Measurements from ENCODE around the gene HTR3C. TPM values are rescaled to one million over a fixed set of nuclear protein-coding genes. Genes with fewer than 3 reads are reported as not detected.
"Not testable (repeated sequence)": the region's sequence is repeated elsewhere in the genome, so short reads cannot be mapped to it uniquely, and the experiment has no call there.

Gene HTR3C
- polyA plus RNA-seq, 4 donors: 0.10 to 0.81 TPM; not detected in 2

DNA sequence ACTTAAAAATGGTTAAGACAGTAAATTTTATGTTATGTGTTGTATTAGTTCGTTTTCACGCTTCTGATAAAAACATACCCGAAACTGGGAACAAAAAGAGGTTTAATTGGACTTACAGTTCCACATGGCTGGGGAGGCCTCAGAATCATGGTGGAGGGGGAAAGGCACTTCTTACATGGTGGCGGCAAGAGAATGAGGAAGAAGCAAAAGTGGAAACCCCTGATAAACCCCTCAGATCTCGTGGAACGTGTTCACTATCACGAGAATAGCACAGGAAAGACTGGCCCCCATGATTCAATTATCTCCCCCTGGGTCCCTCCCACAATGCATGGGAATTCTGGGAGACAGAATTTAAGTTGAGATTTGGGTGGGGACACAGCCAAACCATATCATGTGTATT is 18.3 kb downstream of the HTR3C start:
- not testable (repeated sequence) for H3K4me3 ChIP-seq (ENCODE audit: low read depth in 1 of 3, low read length in 3 of 3); H3K36me3 ChIP-seq (ENCODE audit: control insufficient read depth in 3 of 3, insufficient read depth in 2 of 3, low read depth in 1 of 3, low read length in 3 of 3); H3K9me3 ChIP-seq (ENCODE audit: control insufficient read depth in 2 of 2, insufficient read depth in 1 of 2, low read depth in 1 of 2, low read length in 1 of 2); DNase-seq; H3K27me3 ChIP-seq (ENCODE audit: control insufficient read depth in 3 of 3, insufficient read depth in 3 of 3, low read length in 3 of 3); FAIRE-seq; H3K27ac ChIP-seq (ENCODE audit: low read depth in 1 of 3, low read length in 2 of 3); H3K4me1 ChIP-seq (ENCODE audit: control insufficient read depth in 3 of 3, insufficient read depth in 2 of 3, low read depth in 1 of 3, low read length in 2 of 3)
- 91 to 96% (median 94%) methylated on average over 7 of the region's 7 CpGs for WGBS, 3 donors

DNA sequence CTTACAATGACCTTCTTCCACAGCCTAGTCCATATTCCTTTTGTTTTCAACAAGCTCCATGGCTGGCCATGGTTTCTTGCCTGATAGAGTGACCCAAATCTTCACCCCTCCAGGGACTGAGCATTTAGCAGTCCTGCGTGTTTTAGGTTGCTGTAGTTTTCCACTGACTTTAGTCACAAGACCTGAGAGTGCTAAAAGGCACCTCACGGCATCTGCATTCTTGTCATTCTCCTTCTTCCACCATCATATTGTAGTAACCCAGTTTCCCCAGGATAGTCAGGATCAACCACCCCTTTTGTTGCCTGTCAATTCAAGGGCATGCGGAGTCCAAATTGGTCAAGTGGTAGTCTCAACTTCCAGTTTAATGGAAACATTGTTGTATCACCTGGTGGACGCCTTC is 20.8 kb downstream of the HTR3C start:
- no peaks in the 10 kb centered on the region for H3K4me1 ChIP-seq (ENCODE audit: control insufficient read depth in 3 of 3, insufficient read depth in 2 of 3, low read depth in 1 of 3, low read length in 2 of 3)
- FAIRE-seq: no peak

DNA sequence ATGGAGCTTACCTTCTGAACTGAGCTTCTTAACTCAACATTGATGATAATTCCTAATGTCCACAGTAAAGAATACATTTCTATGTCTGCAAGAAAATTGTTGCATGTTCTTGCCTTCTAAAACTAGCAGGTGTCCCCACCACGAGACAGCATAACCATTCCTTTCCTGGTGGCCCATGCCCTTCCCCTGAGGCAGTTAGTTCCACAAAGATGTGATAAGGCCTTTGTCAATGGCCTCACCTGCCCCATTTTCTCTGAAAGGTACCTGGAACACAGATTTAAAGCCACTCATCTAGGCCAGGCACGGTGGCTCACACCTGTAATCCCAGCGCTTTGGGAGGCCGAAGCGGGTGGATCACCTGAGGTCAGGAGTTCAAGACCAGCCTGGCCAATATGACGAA is 23.1 kb downstream of the HTR3C start:
- Histone ChIP-seq H3K27me3 (ENCODE audit: control insufficient read depth in 3 of 3, insufficient read depth in 3 of 3, low read length in 3 of 3) (peaks cover 0 to 2% (median 0%) of the 10 kb centered on the region in 3 donors), H3K36me3 (ENCODE audit: control insufficient read depth in 3 of 3, insufficient read depth in 2 of 3, low read depth in 1 of 3, low read length in 3 of 3) (no peaks in the 10 kb centered on the region), H3K4me1 (ENCODE audit: control insufficient read depth in 3 of 3, insufficient read depth in 2 of 3, low read depth in 1 of 3, low read length in 2 of 3) (no peaks in the 10 kb centered on the region), H3K27ac (ENCODE audit: low read depth in 1 of 3, low read length in 2 of 3) (no peak overlapping the region), H3K4me3 (ENCODE audit: low read depth in 1 of 3, low read length in 3 of 3) (no peak overlapping the region), H3K9me3 (ENCODE audit: control insufficient read depth in 2 of 2, insufficient read depth in 1 of 2, low read depth in 1 of 2, low read length in 1 of 2) (peaks cover 0 to 4% of the 10 kb centered on the region in 2 donors)
- 83 to 89% (median 87%) methylated on average over 6 of the region's 6 CpGs for WGBS, 3 donors
- FAIRE-seq (no peak), DNase-seq (no peak)

More for the DNA sequence above, 20.8 kb downstream of the HTR3C start:
- Histone ChIP-seq H3K9me3 (ENCODE audit: control insufficient read depth in 2 of 2, insufficient read depth in 1 of 2, low read depth in 1 of 2, low read length in 1 of 2) (peaks cover 0 to 4% of the 10 kb centered on the region in 2 donors), H3K4me3 (ENCODE audit: low read depth in 1 of 3, low read length in 3 of 3) (no peak overlapping the region), H3K36me3 (ENCODE audit: control insufficient read depth in 3 of 3, insufficient read depth in 2 of 3, low read depth in 1 of 3, low read length in 3 of 3) (no peaks in the 10 kb centered on the region), H3K27me3 (ENCODE audit: control insufficient read depth in 3 of 3, insufficient read depth in 3 of 3, low read length in 3 of 3) (peaks cover 0 to 2% (median 0%) of the 10 kb centered on the region in 3 donors), H3K27ac (ENCODE audit: low read depth in 1 of 3, low read length in 2 of 3) (no peak overlapping the region)
- no peak for DNase-seq
- WGBS, 3 donors: 82 to 85% (median 85%) methylated on average over 4 of the region's 4 CpGs

DNA sequence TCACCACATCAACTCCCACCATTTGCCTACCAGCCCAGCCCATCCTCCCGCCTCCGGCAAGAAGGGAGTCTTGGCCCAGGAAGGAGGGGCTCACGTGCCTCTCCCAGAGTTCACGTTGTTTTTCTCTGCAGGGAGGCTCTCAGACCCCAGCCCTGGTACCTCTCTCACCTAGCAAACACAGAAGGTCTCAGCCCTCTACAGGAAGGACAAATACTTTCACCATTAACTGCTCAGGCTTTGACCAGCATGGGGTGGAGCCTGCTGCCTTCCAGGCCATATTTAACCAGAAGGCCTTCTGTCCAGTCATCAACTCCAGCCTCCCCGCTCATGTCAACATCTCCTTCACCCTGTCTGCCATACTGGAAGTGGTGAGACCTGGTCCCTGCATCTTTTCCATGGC is 25.0 kb downstream of the HTR3C start:
- Histone ChIP-seq H3K27me3 (ENCODE audit: control insufficient read depth in 3 of 3, insufficient read depth in 3 of 3, low read length in 3 of 3) (peaks cover 0 to 2% (median 0%) of the 10 kb centered on the region in 3 donors), H3K27ac (ENCODE audit: low read depth in 1 of 3, low read length in 2 of 3) (no peak overlapping the region), H3K9me3 (ENCODE audit: control insufficient read depth in 2 of 2, insufficient read depth in 1 of 2, low read depth in 1 of 2, low read length in 1 of 2) (no peaks in the 10 kb centered on the region), H3K4me1 (ENCODE audit: control insufficient read depth in 3 of 3, insufficient read depth in 2 of 3, low read depth in 1 of 3, low read length in 2 of 3) (no peaks in the 10 kb centered on the region), H3K4me3 (ENCODE audit: low read depth in 1 of 3, low read length in 3 of 3) (no peak overlapping the region), H3K36me3 (ENCODE audit: control insufficient read depth in 3 of 3, insufficient read depth in 2 of 3, low read depth in 1 of 3, low read length in 3 of 3) (no peaks in the 10 kb centered on the region)
- DNase-seq (no peak), FAIRE-seq (no peak)
- WGBS, 3 donors: 69 to 86% (median 81%) methylated on average over 5 of the region's 5 CpGs

DNA sequence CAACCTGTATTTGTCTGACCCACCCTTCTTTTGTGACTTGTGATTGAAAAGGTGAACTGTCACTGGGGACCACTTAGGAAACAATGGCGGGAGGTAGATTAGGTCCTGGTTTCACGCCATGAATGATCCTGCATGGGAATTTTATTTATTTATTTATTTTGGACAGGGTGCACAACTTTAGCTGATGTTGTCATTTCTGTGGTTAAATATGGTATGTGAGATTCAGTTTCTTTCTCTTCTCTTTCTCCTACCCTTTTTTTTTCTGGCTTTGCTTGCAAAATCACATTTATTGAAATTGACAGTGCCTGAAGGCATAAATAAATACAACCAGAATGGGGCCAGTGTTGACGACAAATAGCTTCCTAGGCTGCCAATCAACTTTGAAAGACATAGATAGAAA is 26.0 kb downstream of the HTR3C start:
- no peak overlapping the region for H3K4me3 ChIP-seq (ENCODE audit: low read depth in 1 of 3, low read length in 3 of 3)
- no peak for DNase-seq
- FAIRE-seq: no peak
- H3K36me3 ChIP-seq (ENCODE audit: control insufficient read depth in 3 of 3, insufficient read depth in 2 of 3, low read depth in 1 of 3, low read length in 3 of 3): no peaks in the 10 kb centered on the region
- WGBS, 3 donors: 81 to 91% (median 85%) methylated on average over 3 of the region's 3 CpGs
- peaks cover 0 to 2% (median 0%) of the 10 kb centered on the region in 3 donors for H3K27me3 ChIP-seq (ENCODE audit: control insufficient read depth in 3 of 3, insufficient read depth in 3 of 3, low read length in 3 of 3)
- no peak overlapping the region for H3K27ac ChIP-seq (ENCODE audit: low read depth in 1 of 3, low read length in 2 of 3)
- no peaks in the 10 kb centered on the region for H3K4me1 ChIP-seq (ENCODE audit: control insufficient read depth in 3 of 3, insufficient read depth in 2 of 3, low read depth in 1 of 3, low read length in 2 of 3)
- H3K9me3 ChIP-seq (ENCODE audit: control insufficient read depth in 2 of 2, insufficient read depth in 1 of 2, low read depth in 1 of 2, low read length in 1 of 2): no peaks in the 10 kb centered on the region

DNA sequence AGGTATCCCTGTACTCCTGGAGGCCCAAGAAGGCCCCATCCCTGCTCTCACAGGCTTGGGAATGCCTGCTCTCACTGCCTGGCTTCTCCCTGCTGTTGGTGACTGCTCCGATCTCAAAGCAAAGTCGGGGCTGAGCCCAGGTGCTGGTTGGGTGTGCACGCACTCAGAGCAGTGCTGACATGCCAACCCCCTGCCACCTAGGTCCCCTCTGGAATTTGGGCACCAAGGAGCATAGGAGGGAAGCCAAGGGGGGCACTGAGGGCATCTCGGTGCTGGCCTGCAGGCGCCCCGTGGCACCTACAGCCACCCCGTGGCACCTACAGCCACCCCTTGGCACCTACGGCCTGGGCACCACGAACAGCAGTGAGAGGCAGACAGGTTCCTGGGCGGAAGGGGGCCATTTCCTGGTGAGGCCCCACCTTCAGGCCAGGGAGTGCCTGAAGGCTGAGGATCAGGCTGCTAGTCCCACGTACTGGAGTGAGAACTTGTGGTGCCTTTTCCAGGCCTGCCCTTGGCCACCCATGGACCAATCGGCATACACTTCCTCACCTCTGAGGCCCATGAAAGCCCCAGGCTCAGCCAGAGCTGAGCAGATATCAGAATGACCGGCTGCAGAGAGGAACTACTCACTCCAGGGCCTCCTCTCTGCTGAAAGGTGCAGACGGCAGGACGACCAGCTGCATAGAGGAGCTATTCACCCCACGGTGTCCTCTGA is 28.4 kb downstream of the HTR3C start:
- no peak overlapping the region for H3K27ac ChIP-seq (ENCODE audit: low read depth in 1 of 3, low read length in 2 of 3)
- peaks cover 0 to 2% (median 0%) of the 10 kb centered on the region in 3 donors for H3K27me3 ChIP-seq (ENCODE audit: control insufficient read depth in 3 of 3, insufficient read depth in 3 of 3, low read length in 3 of 3)
- FAIRE-seq (no peak), DNase-seq (no peak)
- no peak overlapping the region for H3K4me3 ChIP-seq (ENCODE audit: low read depth in 1 of 3, low read length in 3 of 3)
- no peaks in the 10 kb centered on the region for H3K4me1 ChIP-seq (ENCODE audit: control insufficient read depth in 3 of 3, insufficient read depth in 2 of 3, low read depth in 1 of 3, low read length in 2 of 3)
- peaks cover 0 to 5% of the 10 kb centered on the region in 2 donors for H3K9me3 ChIP-seq (ENCODE audit: control insufficient read depth in 2 of 2, insufficient read depth in 1 of 2, low read depth in 1 of 2, low read length in 1 of 2)
- H3K36me3 ChIP-seq (ENCODE audit: control insufficient read depth in 3 of 3, insufficient read depth in 2 of 3, low read depth in 1 of 3, low read length in 3 of 3): no peaks in the 10 kb centered on the region
- WGBS, 3 donors: 86 to 88% (median 86%) methylated on average over 13 to 16 of the region's 16 CpGs

DNA sequence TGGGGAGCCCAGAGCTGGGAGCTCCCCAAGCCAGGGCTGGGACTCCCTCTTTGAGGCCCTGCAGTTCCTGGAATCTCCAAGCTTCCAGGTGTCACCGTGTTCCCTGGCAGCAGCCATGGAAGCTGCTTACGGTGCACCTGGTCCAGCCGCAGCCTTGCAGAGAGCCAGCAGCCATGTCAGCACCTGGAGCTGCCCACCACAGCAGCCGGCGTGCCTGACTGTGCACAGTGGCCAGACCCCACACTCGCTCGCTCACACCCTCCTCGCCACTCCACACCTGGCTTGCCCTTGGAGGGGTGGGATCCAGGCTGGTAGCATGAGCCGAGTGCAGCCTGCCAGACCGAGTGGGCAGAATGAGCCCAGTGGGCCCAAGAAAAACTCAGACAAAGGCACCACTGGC is 29.2 kb downstream of the HTR3C start:
- H3K36me3 ChIP-seq (ENCODE audit: control insufficient read depth in 3 of 3, insufficient read depth in 2 of 3, low read depth in 1 of 3, low read length in 3 of 3): no peaks in the 10 kb centered on the region
- no peak for DNase-seq
- H3K9me3 ChIP-seq (ENCODE audit: control insufficient read depth in 2 of 2, insufficient read depth in 1 of 2, low read depth in 1 of 2, low read length in 1 of 2): peaks cover 0 to 5% of the 10 kb centered on the region in 2 donors
- no peak overlapping the region for H3K27ac ChIP-seq (ENCODE audit: low read depth in 1 of 3, low read length in 2 of 3)
- no peak for FAIRE-seq
- peaks cover 0 to 2% (median 0%) of the 10 kb centered on the region in 3 donors for H3K27me3 ChIP-seq (ENCODE audit: control insufficient read depth in 3 of 3, insufficient read depth in 3 of 3, low read length in 3 of 3)
- H3K4me1 ChIP-seq (ENCODE audit: control insufficient read depth in 3 of 3, insufficient read depth in 2 of 3, low read depth in 1 of 3, low read length in 2 of 3): no peaks in the 10 kb centered on the region
- no peak overlapping the region for H3K4me3 ChIP-seq (ENCODE audit: low read depth in 1 of 3, low read length in 3 of 3)
- 86 to 91% (median 91%) methylated on average over 9 to 10 of the region's 10 CpGs for WGBS, 3 donors

DNA sequence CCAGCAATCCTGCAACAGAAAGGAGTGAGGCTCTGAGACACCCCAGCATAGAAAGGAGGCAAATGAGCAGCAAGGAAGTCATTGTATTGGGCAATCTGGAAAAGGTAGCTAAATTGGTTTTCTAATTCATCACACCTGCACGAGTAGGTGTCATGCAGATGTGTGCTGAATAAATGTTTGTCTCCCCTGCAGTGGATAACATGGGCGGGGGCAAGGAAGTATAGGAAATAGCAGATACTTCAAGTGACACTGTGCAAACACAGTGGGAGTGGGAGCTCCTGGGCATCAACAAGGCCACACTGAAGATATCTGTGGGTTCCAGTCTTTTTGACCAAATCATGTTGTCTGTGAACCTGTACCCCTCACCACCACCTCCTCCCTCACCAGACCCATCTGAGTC is 29.6 kb downstream of the HTR3C start:
- Histone ChIP-seq H3K9me3 (ENCODE audit: control insufficient read depth in 2 of 2, insufficient read depth in 1 of 2, low read depth in 1 of 2, low read length in 1 of 2) (peaks cover 0 to 5% of the 10 kb centered on the region in 2 donors), H3K4me3 (ENCODE audit: low read depth in 1 of 3, low read length in 3 of 3) (no peak overlapping the region), H3K4me1 (ENCODE audit: control insufficient read depth in 3 of 3, insufficient read depth in 2 of 3, low read depth in 1 of 3, low read length in 2 of 3) (no peaks in the 10 kb centered on the region), H3K36me3 (ENCODE audit: control insufficient read depth in 3 of 3, insufficient read depth in 2 of 3, low read depth in 1 of 3, low read length in 3 of 3) (no peaks in the 10 kb centered on the region), H3K27me3 (ENCODE audit: control insufficient read depth in 3 of 3, insufficient read depth in 3 of 3, low read length in 3 of 3) (peaks cover 0 to 2% (median 0%) of the 10 kb centered on the region in 3 donors), H3K27ac (ENCODE audit: low read depth in 1 of 3, low read length in 2 of 3) (no peak overlapping the region)
- 41 to 63% (median 60%) methylated on average over 2 of the region's 2 CpGs for WGBS, 3 donors
- no peak for FAIRE-seq
- DNase-seq: no peak
